GM19468 (cell line): ENCODE data around the gene ST8SIA6.

Source experiments
- ATAC-seq: cut with Tn5 transposase; IDR thresholded peaks from one replicate; pipeline ENCODE4 v1.9.1; 2021; ENCODE audit warnings: mild to moderate bottlenecking, moderate library complexity, moderate number of reproducible peaks; ENCODE audit not compliant: unreplicated experiment; ENCODE audit errors: extremely low read depth

Gene ST8SIA6

GRCh38 chr10:17286562-17287550 is 167.5 kb downstream of the ST8SIA6 start:
- ATAC-seq = no peak

GRCh38 chr10:17282311-17282710 is 172.1 kb downstream of the ST8SIA6 start:
- ATAC-seq = no peak

- ATAC-seq = no peak
These were observed 175.7 kb downstream of the ST8SIA6 start for GRCh38 chr10:17278607-17279240.

DNA sequence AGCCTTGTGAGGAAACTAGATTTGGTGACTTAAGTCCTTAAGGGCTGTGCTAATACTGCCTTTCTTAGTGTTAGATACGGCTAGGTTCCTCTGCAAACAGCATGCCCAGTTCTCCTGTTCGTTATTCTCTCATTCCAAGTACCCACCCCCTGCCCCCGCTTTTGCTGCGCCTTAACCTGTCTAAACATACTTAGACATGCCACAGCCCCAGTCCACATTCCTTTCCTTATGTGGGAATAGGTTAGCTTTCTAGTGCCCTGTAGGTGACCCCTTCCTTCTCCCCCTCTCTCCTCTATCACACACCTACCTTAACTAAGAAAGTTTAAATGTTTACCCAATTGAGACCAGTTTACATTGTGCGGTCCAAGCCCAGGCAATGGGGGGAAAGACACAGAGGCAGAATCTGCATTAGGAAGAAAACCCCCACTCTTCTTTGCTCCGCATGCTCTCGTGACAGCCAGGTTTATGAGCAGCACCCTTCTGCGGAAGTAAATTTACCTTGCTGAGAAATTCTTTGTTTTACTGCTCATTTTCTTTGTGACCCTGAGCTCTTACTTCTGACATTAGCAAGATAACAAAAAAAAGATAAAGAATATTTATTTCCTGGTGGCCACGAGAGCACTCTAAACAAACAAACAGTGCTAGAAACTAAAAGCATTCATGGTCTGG is 177.5 kb downstream of the ST8SIA6 start:
- no peak for ATAC-seq

DNA sequence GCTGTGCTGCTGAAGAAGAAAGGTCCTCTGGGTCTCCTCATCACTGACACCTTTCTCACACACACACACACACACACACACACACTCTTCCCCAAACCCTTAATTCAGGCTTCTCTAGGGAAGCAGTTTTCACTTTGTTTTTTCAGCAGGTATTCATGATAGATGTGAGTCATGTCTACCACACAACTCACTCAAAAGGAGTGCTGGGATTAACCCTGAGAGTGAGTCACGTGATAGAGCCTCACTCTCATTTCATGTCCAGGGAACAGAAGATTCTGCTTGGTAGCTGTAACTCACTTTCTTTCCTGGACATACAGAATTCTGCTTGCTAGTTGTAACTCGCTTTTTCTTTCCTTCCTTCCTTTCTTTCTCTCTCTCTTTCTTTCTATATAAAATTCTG is 181.0 kb downstream of the ST8SIA6 start:
- no peak for ATAC-seq

DNA sequence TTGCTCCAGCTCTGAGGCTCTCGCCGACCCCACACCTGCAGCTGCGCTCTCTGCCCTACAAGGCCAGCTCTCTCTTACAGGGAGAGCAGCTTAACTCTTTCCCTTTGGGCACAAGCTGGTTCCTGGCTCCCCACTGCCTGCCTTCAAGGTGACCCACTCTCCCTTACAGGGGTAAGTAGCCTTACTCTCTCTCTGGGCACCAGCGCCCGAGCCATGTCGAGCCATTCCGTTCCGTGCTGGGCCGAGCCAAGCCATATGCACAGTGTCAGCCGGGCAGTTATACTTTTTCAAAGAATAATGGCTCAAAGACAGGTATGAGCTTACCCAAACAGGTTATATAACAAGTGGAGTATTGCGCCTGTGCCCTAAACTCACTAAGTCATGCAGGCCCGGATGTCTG is 181.7 kb downstream of the ST8SIA6 start:
- ATAC-seq = no peak
